GM10266 (cell line): Measurements from ENCODE around the gene PIWIL4.
"Not testable (repeated sequence)": the region's sequence is repeated elsewhere in the genome, so short reads cannot be mapped to it uniquely, and the experiment has no call there.

ENCODE experiments used
- DNase-seq: peaks from one replicate; pipeline ENCODE4 v3.0.0; 2012; ENCODE audit errors: extremely low spot score
- TF ChIP-seq, protein P1 (sequence below): IDR thresholded peaks from 2 replicates; pipeline ENCODE4 v1.5.1; 2012; ENCODE audit warnings: mild to moderate bottlenecking, low read depth; ENCODE audit not compliant: control insufficient read depth, insufficient read depth; ENCODE audit errors: missing control alignments

The PIWIL4 gene

DNA sequence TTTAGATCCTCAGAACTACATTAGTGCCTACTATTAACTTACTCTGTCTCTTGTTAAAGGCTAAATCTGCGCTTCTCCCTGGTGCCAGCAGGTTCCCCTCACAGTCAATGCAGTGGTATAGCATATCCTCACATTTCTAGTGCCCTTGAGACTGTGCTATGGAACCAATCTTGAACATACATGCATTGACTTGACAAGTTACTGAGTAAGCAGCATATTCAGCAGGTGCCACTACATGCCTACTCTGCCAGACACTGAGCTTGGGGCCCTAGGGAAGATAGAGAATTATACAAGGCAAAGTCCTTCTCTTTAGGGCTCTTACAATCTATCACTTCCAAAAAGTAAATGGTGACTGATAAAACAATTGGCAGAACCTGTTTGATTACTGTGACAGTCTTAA, 20.3 kb upstream of the PIWIL4 start:
- TF ChIP-seq, protein P1, sequence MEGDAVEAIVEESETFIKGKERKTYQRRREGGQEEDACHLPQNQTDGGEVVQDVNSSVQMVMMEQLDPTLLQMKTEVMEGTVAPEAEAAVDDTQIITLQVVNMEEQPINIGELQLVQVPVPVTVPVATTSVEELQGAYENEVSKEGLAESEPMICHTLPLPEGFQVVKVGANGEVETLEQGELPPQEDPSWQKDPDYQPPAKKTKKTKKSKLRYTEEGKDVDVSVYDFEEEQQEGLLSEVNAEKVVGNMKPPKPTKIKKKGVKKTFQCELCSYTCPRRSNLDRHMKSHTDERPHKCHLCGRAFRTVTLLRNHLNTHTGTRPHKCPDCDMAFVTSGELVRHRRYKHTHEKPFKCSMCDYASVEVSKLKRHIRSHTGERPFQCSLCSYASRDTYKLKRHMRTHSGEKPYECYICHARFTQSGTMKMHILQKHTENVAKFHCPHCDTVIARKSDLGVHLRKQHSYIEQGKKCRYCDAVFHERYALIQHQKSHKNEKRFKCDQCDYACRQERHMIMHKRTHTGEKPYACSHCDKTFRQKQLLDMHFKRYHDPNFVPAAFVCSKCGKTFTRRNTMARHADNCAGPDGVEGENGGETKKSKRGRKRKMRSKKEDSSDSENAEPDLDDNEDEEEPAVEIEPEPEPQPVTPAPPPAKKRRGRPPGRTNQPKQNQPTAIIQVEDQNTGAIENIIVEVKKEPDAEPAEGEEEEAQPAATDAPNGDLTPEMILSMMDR: peak; percentile 8
- no peak for DNase-seq

DNA sequence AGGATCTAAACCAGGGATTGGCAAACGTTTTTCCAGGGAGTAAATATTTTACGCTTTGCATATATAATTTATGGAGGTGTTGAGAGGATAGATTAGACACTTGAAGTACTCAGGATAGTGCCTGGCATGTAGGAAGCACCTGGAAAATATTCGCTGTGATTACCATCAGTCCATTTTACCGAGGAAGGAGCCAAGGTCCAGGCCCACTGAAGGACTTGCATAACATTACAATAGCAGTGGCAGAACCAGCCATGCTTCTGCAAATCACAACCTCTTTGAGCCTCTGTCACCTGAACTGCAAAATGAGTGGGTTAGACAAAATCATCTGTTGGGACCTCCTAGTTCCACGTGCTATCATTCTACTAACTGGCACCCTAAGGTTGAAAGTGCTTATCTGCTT, 18.0 kb upstream of the PIWIL4 start:
- TF ChIP-seq, protein P1: no peak
- no peak for DNase-seq

DNA sequence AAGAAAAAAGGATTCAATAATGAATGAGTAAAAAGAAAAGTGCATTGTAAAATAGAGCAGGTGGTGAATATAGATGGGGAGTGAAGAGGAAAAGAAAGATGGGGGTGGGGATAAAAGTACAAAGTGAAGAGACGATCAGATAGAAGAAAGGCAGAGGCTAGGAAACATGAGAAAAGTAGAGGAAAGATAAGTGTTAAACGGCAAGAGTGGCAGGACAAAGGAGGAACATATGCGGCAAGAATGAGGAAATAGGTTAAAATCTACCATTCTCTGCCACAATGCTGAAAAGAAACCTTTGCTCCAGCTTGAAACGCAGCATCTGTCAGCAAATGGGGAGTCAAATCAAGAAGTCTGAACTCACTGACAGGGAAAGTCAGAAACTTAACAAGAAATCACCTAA, 16.7 kb upstream of the PIWIL4 start:
- no peak for DNase-seq
- TF ChIP-seq, protein P1: no peak

DNA sequence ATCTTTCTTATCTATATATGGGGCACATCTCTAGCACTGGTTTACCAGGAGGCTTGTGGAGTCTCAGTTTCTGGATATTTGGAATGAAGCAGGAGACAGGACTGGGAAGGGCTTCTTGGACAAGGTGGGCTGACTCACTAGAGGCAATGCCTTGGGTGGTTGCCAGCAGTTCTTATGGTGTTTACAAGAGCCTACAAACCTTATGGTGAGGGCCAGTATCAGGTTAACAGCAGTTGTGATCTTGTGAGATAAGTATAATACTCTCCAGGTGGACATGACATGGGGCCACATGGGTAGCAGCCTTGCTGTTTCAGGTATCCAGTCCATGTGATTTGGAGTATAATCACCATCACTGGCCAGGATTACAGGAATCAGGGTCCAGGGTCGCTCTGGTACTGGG, 13.2 kb upstream of the PIWIL4 start:
- no peak for DNase-seq

DNA sequence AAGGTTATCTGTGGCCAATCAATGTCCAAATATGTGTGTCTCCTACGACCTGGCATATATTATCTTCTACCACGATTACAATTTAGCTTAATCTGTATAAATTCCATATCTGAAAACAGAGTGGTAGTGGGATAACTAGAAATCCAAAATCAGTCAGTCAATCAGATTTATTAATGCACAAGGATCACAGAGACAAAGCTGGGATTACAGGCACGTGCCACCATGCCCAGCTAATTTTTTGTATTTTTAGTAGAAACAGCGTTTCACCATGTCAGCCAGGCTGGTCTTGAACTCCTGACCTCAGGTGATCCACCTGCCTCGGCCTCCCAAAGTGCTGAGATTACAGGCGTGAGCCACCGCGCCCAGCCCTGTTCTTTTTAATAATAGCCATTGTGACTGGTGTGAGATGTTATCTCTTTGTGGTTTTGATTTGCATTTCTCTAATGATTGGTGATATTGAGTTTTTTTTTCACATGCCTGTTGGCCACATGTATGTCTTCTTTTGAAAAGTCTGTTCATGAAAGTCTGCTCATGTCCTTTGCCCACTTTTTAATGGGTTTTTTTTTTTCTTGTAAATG, 11.3 kb upstream of the PIWIL4 start:
- DNase-seq: not testable (repeated sequence)

More for the DNA sequence above, 13.2 kb upstream of the PIWIL4 start:
- TF ChIP-seq, protein P1: no peak

DNA sequence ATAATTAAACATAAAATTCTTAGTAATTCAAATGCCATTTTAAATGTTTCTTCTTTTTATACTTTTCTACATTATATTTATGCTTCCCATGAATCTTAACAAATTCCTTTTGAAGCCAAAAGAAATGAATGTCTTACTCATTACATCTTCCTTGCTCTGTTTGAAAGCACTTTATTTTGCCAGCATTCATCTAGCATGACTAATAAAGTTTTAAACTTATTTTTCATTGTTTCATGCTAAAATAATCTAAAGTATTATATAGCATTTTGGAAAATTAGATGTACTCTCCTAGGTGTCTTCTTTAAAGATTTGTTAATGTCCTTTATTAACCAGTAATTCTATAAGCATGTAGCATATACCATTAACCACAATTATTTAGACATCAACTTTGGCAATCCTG, 9.7 kb upstream of the PIWIL4 start:
- DNase-seq: no peak
- TF ChIP-seq, protein P1: no peak

DNA sequence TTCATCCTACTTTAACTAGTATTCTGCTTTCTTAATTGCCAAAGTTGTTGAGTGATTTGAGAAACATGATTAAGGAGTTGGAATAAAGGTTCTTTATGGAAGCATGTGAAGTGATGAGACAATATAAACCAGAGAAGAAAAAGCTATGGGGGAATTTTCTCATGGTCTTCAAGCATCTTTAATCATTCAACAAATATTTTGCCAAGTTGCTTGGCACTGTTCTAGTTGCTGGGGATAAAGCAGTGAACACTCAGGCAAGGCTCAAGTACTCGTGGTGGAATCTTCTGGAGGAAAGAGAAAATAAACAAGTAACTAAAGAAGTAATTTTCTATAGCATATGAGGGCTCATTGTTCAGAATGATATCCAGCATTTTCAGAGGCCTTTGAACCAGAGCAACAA, 9.2 kb upstream of the PIWIL4 start:
- no peak for DNase-seq
- TF ChIP-seq, protein P1: no peak

DNA sequence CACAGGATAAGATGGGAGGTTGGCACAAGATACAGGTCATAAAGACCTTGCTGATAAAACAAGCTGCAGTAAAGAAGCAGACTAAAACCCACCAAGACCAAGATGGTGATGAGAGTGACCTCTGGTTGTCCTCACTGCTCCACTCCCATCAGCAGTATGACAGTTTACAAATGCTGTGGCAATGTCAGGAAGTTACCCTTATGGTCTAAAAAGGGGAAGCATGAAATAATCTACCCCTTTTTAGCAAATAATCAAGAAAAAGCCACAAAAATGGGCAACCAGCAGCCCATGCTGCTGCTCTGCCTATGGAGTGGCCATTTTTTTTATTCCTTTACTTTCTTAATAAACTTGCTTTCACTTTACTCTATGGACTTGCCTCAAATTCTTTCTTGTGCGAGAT, 8.7 kb upstream of the PIWIL4 start:
- TF ChIP-seq, protein P1: no peak
- DNase-seq: no peak
